Activated B cell treated with CpG ODN at 0.5 μM for 24 hours (primary cell): Measurements from ENCODE around the gene MRPL55. TPM values are rescaled to one million over a fixed set of nuclear protein-coding genes. Genes with fewer than 3 reads are reported as not detected.

ENCODE experiments used
- ATAC-seq: fragments of 200-7000 bp; cut with Tn5 transposase; one replicate; pipeline ENCODE4 v1.10.0; 2021; ENCODE audit warnings: low read depth, mild to moderate bottlenecking, moderate library complexity
- CTCF ChIA-PET: fragments of 350-600 bp; sonication (Branson Sonifier 250); formaldehyde crosslinking; loops from one replicate; lab custom pipeline; 2021; ENCODE audit warnings: antibody characterized with exemption; lab: Charles Lee
- POLR2A ChIA-PET: fragments of 350-600 bp; sonication (Branson Sonifier 250); formaldehyde crosslinking; loops from one replicate; lab custom pipeline; 2021; ENCODE audit warnings: antibody characterized with exemption; lab: Charles Lee
- DNase-seq: peaks from one replicate; pipeline ENCODE4 v3.0.0; 2022
- H3K27ac Mint-ChIP-seq: one replicate; pipeline ENCODE4 v1.8.0; 2020; ENCODE audit warnings: mixed read lengths
- H3K27me3 Mint-ChIP-seq: one replicate; pipeline ENCODE4 v1.8.0; 2021; ENCODE audit warnings: mixed read lengths
- H3K36me3 Mint-ChIP-seq: one replicate; pipeline ENCODE4 v1.8.0; 2021; ENCODE audit warnings: low read depth, mixed read lengths
- H3K4me1 Mint-ChIP-seq: one replicate; pipeline ENCODE4 v1.8.0; 2021; ENCODE audit warnings: mixed read lengths
- H3K4me3 Mint-ChIP-seq: one replicate; pipeline ENCODE4 v1.8.0; 2020; ENCODE audit warnings: mild to moderate bottlenecking, mixed read lengths
- H3K9me3 Mint-ChIP-seq: one replicate; pipeline ENCODE4 v1.8.0; 2020; ENCODE audit warnings: mixed read lengths
- intact Hi-C: fragments of 100-400 bp; cut with micrococcal nuclease; formaldehyde crosslinking; loops from one replicate; pipeline ENCODE4 v1.15.1; 2024
- total RNA-seq: library from RNA; stranded (reverse); gene quantifications from 2 replicates; pipeline ENCODE4 v1.2.3, GENCODE V29; 2022
- TF ChIP-seq, protein P1 (sequence below): fragments of 200-600 bp; IDR thresholded peaks from one replicate; pipeline ENCODE4 v1.8.0; 2022; ENCODE audit warnings: antibody characterized with exemption, mild to moderate bottlenecking

Gene MRPL55
- total RNA-seq, 1 donor from 2014 or later: 34.0 TPM

DNA sequence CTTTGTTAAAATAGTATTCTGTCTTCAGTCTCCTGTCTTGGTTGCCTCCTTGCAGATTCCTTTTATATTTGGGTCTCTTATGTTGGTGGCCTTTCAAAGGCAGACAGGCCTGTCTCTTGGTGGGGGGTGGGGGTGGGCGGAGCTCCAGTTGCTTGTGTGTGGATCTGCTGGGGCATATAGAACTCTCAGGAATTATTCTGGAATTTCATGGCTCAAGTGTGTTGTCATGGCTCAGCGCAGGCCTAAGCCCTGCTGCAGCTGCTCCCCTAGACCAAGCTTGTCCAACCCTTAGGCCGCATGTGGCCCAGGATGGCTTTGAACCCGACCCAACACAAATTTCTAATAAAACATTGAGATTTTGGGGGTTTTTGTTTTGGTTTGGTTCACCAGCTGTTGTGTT, 13.9 kb downstream of the MRPL55 start:
- ChIA-PET POLR2A (no interaction called here), CTCF (no interaction called here)
- intact Hi-C loops: no loop called here
- peaks cover 73% of the 10 kb centered on the region for H3K36me3 Mint-ChIP-seq
- TF ChIP-seq, protein P1, sequence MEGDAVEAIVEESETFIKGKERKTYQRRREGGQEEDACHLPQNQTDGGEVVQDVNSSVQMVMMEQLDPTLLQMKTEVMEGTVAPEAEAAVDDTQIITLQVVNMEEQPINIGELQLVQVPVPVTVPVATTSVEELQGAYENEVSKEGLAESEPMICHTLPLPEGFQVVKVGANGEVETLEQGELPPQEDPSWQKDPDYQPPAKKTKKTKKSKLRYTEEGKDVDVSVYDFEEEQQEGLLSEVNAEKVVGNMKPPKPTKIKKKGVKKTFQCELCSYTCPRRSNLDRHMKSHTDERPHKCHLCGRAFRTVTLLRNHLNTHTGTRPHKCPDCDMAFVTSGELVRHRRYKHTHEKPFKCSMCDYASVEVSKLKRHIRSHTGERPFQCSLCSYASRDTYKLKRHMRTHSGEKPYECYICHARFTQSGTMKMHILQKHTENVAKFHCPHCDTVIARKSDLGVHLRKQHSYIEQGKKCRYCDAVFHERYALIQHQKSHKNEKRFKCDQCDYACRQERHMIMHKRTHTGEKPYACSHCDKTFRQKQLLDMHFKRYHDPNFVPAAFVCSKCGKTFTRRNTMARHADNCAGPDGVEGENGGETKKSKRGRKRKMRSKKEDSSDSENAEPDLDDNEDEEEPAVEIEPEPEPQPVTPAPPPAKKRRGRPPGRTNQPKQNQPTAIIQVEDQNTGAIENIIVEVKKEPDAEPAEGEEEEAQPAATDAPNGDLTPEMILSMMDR: no peak
- H3K27me3 Mint-ChIP-seq: no peaks in the 10 kb centered on the region
- peaks cover 46% of the 10 kb centered on the region for H3K4me1 Mint-ChIP-seq
- DNase-seq: no peak
- H3K27ac Mint-ChIP-seq: no peak overlapping the region
- H3K4me3 Mint-ChIP-seq: no peak overlapping the region
- ATAC-seq: no peak
- peaks cover 11% of the 10 kb centered on the region for H3K9me3 Mint-ChIP-seq

- ChIA-PET POLR2A (no interaction called here), CTCF (no interaction called here)
Observed at GRCh38 chr1:228094432-228095016, 14.6 kb downstream of the MRPL55 start.

DNA sequence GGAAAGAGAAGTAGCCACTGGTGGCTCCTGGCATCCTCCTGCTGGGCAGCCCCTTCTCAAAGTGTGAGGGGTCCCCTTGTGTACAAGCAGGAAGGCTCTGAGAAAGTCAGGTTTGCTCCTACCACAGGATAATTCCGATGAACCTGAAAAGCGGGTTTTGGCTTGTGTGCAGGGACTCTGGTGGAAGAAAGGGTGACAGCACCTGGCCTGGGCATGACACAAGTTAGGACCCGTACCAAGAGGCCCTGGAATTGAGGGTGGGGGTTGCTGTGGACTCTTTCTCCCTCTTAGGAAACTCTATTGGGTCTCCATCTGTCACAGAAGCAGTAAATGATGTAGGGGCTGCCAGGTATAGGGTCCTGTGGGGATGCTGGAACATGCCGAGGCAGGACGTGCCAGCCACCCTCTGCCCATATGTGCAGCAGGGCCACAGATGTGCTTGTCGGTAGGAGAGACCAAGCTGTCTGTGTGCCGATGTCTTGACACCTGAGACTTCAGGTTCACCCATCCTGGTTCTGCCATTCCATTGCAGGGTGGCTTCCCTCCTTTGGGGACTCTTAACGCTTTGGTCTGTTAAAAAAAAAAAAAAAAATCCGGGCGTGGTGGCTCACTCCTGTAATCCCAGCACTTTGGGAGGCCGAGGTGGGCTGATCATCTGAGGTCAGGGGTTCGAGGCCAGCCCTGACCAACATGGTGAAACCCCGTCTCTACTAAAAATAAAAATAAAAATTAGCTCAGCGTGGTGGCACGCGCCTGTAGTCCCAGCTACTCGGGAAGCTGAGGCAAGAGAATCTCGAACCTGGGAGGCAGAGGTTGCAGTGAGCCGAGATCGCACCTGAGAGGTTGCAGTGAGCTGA, 15.8 kb downstream of the MRPL55 start:
- Mint-ChIP-seq H3K36me3 (peaks cover 64% of the 10 kb centered on the region), H3K27ac (no peak overlapping the region), H3K27me3 (no peaks in the 10 kb centered on the region), H3K4me1 (peaks cover 60% of the 10 kb centered on the region), H3K9me3 (peaks cover 11% of the 10 kb centered on the region), H3K4me3 (no peak overlapping the region)
- no peak for ATAC-seq
- ChIA-PET POLR2A (interaction anchor here (0.7 to 1.4 kb wide), 2 partner anchors 11 to 177 kb away, joined by 5 to 11 read pairs; partner anchors contain the start of gene ARF1), CTCF (interaction anchor here (0.7 kb wide), 1 partner anchor 130 kb away, joined by 3 read pairs; no protein-coding TSS in a partner anchor)
- no peak for DNase-seq
- intact Hi-C loops: no loop called here
- TF ChIP-seq, protein P1: no peak

More at GRCh38 chr1:228094432-228095016, 14.6 kb downstream of the MRPL55 start:
- Mint-ChIP-seq H3K27me3 (no peaks in the 10 kb centered on the region), H3K27ac (no peak overlapping the region), H3K4me1 (peaks cover 52% of the 10 kb centered on the region), H3K9me3 (peaks cover 11% of the 10 kb centered on the region), H3K4me3 (no peak overlapping the region), H3K36me3 (peaks cover 67% of the 10 kb centered on the region)
- no peak for DNase-seq
- intact Hi-C loops: no loop called here
- no peak for ATAC-seq
- TF ChIP-seq, protein P1: no peak

- DNase-seq (no peak), ATAC-seq (no peak)
- TF ChIP-seq, protein P1: no peak
- H3K4me3 Mint-ChIP-seq: no peak overlapping the region
- CTCF ChIA-PET: interaction anchor here (0.7 kb wide), 1 partner anchor 130 kb away, joined by 3 read pairs; no protein-coding TSS in a partner anchor
- POLR2A ChIA-PET: interaction anchor here (1.4 kb wide), 1 partner anchor 10 kb away, joined by 11 read pairs; the partner anchor contains the start of gene ARF1
- H3K36me3 Mint-ChIP-seq: peaks cover 62% of the 10 kb centered on the region
- H3K9me3 Mint-ChIP-seq: peaks cover 11% of the 10 kb centered on the region
- no peak overlapping the region for H3K27ac Mint-ChIP-seq
- no peaks in the 10 kb centered on the region for H3K27me3 Mint-ChIP-seq
- peaks cover 68% of the 10 kb centered on the region for H3K4me1 Mint-ChIP-seq
- intact Hi-C loops: no loop called here
Observed at GRCh38 chr1:228092342-228093049, 16.6 kb downstream of the MRPL55 start.
